G401.6 (cell line): ENCODE results near the gene GPA33.

Experiments used
- FAIRE-seq: peaks from 2 replicates; lab custom pipeline; 2012; peaks lifted over from hg19 to GRCh38; lab: Jason Lieb, UNC

GPA33 gene, protein sequence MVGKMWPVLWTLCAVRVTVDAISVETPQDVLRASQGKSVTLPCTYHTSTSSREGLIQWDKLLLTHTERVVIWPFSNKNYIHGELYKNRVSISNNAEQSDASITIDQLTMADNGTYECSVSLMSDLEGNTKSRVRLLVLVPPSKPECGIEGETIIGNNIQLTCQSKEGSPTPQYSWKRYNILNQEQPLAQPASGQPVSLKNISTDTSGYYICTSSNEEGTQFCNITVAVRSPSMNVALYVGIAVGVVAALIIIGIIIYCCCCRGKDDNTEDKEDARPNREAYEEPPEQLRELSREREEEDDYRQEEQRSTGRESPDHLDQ

DNA sequence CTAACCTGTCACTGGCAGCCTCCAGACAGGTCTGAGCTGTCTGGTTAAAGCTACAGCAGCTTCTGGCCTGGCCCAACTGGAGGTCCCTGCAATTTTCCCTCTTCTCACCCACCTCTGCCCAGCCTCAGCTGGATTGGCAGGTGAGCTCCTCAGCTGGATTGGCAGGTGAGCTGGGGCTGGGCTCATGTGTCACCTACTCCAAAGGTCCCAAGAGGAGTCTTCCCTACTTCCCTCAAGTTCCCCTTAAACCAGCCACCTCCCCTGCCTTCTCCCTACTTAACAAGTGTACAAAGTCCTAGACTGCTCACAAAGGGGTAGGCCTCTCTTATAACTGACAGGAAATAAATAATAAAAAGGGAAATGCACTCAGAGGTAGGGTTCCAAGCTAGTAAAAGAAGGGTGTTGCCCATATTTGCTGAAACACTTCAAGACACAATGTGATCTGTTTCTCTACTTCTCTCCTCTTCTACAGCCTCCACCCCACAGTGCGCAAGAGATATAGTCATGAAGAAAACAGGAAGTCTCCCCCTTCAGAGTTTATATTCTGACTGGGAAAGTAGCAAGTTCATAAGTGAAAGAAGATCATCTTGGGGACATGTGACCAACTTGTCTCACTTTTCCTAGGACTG, at the start of gene GPA33:
TSS of gene GPA33 (minus strand) at position 64 of the 629 bp plus-strand sequence. CDS start 90 bp downstream, outside the sequence.
- no peak for FAIRE-seq

GRCh38 chr1:167138703-167139102, 48.5 kb upstream of the GPA33 start:
- peak; percentile 49 for FAIRE-seq

DNA sequence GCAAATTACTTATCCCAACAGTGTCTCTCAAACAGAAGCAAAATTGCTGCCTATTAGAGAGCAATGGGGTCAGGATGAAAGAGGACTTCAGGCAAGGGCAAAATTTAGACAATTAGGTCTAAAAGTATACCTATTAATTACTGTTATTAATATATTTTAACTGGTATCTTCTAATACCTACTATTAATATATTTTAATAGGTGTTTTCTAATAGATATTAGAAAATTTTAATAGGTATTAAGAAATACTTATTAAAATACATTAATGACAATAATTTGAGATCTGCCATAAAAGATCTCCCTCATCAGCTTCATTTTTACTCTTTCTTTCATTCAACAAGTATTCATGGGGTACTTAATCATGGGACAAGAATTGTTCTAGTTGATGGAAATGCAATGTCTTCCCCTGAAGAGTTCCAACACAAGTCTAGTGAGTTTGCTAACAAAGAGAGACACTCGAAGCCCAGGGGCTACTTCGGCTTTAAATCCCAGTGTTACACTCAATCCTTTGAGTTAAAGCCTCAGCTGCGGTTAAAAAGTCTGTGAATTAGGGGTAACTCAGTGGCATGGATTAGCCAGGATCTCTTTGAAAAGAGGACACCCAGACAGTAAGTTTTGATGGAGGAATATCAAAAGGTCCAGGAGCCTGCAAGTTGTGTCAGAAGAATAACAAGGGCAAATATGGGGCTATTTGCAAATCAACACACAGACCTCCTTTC, 47.8 kb upstream of the GPA33 start:
- FAIRE-seq: peak; percentile 49

GRCh38 chr1:167137332-167137781, 47.2 kb upstream of the GPA33 start:
- no peak for FAIRE-seq

DNA sequence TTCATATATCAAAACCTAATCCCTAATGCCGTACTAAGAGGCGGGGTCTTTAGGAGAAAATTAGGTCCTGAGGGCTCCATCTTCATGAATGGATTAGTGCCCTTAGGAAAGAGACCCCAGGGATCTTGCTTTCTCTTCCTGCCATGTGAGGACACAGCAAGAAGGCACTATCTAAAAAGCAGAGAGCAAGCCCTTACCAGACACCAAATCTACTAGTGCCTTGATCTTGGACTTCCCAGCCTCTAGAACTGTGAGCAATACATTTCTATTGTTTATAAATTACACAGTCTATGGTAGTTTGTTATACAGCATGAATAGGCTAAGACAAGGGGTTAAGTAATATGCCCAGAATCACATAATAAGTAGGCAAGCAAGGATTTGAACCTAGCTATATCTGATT, 46.6 kb upstream of the GPA33 start:
- FAIRE-seq: no peak

DNA sequence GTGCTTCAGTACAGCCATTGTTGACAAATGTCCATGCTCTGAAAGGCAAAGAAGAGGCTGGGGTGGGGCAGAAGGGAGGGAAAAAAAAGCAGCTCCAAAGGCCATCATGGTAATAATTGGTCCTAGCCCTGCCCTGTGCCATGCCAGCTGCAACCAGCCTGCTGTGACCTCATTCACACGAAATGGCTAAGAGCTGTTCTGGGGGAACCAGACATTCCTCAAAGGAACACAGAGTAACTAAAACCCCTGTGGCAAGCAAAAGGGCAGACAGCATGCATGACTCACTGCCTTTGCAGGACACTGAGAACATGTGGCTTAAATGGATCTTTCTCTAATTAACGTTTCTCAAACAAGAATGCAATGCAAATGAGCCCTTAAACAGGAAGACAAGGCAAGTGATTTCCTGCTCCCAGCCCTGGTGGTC, 46.0 kb upstream of the GPA33 start:
- FAIRE-seq: no peak

DNA sequence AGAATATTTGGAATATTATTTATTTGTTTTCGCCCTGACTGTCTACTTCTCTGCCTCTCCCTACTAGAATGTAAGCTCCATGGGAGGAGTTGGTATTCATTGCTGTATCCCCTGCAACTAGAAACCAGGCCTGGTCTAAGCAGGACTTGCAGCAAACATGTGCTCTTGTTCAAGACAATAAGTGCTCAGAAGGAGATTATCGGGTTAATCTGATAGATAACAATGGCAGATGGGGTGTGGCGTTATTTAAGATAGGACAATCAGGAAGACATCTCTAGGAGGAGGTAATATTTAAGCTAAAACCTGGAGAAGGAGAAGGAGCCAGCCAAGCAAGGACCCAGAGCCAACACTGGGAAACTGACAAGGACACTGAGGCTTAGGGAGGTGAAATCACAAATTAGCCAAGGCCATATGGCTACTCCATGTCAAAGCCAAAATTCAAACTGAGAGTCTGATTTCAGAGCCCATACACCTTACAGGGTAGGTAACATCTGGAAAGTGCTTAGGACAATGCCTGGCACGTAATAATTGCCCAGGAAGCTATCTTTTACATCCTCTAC, 45.2 kb upstream of the GPA33 start:
- FAIRE-seq: no peak

DNA sequence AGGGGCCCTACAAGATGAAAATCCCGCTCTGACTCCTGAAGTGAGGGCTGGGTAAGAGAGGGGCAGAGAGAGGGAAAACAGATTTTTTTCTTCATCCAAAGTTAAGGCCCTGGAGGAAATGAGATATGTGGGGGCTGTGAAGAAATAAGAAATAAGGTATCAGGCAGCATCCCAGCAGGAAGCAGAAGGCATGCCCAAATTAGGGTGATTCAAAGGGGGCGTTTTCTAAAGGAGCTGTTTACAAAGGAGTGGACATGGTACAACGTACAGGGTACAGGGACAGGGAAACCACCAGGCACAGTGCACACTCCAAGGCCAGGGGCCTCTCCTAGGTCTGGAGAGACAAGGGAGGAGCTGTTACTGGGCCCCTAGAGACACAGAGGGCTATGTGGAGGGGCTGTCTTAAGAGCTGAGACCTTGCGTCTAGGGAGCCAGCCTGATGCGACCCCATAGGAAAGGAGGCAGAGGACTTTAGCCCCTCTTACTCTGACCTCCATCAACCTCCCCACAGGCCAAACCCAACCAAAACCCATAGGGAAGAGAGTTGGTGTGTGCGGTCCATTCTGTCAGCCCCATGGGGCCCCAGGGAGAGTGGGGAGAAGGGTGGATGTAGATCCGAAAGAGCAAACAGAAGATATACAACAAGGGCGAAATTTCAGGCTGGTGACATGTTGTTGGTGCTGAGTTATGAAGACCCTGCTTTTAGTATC, 42.3 kb upstream of the GPA33 start:
- FAIRE-seq: no peak

- no peak for FAIRE-seq
Observed at GRCh38 chr1:167130829-167131510, 40.8 kb upstream of the GPA33 start.

GRCh38 chr1:167128261-167129227, 38.4 kb upstream of the GPA33 start:
- no peak for FAIRE-seq

- no peak for FAIRE-seq
Observed at GRCh38 chr1:167127661-167128060, 37.5 kb upstream of the GPA33 start.

DNA sequence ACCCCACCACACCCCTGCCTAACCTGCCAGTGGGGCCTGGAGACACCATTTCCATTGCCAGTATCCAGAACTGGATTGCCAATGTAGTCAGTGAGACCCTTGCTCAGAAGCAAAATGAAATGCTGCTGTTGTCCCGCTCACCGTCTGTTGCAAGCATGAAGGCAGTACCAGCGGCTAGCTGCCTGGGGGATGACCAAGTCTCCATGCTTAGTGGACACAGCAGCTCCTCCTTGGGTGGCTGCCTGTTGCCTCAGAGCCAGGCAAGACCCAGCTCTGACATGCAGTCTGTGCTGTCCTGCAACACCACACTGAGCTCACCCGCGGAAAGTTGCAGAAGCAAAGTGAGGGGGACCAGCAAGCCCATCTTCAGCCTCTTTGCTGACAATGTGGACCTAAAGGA, 37.1 kb upstream of the GPA33 start:
- no peak for FAIRE-seq

GRCh38 chr1:167126811-167127210, 36.6 kb upstream of the GPA33 start:
- FAIRE-seq: no peak

GRCh38 chr1:167126317-167126716, 36.1 kb upstream of the GPA33 start:
- FAIRE-seq: no peak

DNA sequence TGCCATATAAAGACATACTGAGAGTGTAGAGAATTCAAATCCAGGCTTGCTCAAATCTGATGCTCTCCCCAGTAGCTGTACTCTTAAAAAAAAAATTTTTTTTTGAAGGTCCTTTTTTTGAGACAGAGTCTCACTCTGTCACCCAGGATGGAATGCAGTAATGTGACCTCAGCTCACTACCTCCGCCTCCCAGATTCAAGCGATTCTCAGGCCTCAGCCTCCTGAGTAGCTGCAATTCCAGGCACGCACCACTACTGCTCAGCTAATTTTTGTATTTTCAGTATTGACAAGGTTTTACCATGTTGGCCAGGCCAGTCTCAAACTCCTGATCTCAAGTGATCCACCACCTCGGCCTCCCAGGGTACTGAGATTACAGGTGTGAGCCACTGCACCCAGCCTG, 32.4 kb upstream of the GPA33 start:
- no peak for FAIRE-seq

DNA sequence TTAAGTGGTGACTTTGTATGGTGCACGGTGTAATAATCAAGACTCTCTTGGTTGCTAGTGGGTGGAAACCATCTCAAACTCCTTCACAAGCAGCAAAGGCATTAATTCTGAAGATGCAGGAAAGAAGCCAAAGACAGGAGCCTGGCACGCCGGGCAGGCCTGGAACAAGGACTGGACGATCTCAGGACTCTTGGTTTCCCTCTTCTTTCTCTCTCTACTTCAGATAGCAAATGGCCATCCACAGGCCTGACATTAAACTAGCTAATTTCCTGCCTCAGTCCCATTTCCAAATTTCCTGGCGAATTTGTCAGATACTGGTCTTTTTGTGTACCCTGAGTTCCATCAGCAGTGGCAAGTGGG, 31.9 kb upstream of the GPA33 start:
- FAIRE-seq: no peak

DNA sequence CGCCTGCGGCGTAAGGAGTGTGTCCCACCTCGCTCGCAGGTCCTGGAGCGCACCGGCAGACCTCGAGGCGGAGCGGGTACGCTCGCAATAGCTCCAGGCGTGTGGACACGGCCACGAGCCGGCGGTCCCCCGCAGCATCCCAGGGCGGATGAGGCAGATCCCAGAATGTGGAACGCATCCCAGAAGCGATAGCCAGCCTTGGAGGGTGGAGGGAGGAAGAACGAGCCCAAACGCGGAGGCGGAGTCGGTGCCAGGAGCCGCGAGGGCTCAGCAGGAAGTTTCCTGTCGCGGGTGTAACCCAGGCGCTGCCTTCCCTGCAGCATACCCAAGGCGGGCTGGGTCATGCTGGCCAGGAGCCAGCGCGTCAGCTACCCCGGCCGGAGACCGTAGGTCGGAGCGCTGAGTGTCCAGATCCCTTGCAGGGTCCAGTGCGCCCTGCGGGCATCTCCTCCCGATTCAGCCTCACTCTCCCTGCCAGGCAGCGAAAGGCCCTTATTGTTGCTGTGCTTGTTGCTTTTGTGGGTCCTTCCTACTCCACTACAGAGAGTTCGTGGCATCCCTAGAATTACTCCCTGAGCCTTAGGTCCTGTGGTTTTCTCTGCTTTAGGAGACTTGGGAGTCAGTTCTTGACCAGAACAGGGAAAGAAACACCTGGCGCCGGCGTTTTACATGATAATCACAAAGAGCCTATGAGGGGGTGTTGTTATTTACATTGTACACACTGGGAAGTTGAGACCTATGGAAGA, 31.4 kb upstream of the GPA33 start:
- no peak for FAIRE-seq

- no peak for FAIRE-seq
Observed at GRCh38 chr1:167120899-167121298, 30.7 kb upstream of the GPA33 start.

DNA sequence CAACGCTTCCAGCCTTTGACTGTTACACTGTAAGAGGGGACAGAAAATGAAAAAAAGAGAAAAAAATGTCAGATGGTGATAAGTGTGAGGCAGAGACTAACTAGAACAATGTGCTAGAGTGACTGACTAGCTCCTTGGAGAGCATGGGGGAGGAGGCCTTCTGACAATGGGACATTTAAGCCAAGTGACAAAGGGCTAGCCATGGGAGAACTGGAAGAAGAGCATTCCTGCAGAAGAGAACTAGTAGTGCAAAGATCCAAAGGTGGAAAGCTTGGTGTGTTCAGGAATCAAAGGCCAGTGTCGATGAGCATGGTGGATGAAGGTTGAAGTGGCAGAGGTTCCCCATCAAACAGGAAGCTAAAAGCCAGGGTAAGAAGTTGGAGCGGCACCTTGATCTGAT, 29.5 kb upstream of the GPA33 start:
- FAIRE-seq: no peak

- FAIRE-seq: no peak
Observed at GRCh38 chr1:167118188-167118587, 28.0 kb upstream of the GPA33 start.
